ENCODE measurements around the gene NHERF1.

Gene NHERF1

DNA sequence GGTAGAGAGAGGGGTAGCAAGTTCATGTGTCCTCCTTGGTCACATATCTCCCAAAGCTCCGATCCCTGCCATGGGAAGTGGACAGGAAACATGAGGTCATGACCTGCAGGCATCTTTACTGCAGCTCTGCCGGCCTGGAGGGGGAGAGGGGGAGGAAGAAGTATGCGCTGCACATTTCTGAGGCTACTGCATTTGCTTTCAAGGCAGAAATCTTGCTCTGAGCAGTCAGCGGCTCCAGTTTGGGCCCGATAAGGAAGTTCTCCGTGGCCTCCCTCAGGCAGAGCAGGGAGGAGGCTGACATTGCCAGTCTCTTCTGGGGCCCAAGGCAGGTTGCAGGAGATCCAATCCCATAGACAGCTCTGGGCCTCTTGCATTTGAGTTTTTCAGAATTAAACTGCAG, 1.5 kb upstream of the NHERF1 start:
- Histone ChIP-seq H3K36me3 (replicated peaks; ENCODE audit: insufficient read depth, low read length) (no peaks in the 10 kb centered on the region), H3K27ac (ENCODE audit: low read length) (no peak overlapping the region), H3K27me3 (replicated peaks; ENCODE audit: insufficient read depth, low read length) (no peaks in the 10 kb centered on the region), H3K9ac (ENCODE audit: low read length) (no peak overlapping the region), H3K4me3 (ENCODE audit: low read length) (no peak overlapping the region), H4K20me1 (ENCODE audit: insufficient read depth, low read length) (peaks cover 13% of the 10 kb centered on the region), H3F3A (ENCODE audit: insufficient read depth, low read length) (peaks cover 43% of the 10 kb centered on the region), H2AFZ (ENCODE audit: low read length) (no peak overlapping the region), H3K4me2 (ENCODE audit: low read depth, low read length) (no peak overlapping the region), H3K4me1 (ENCODE audit: low read length) (peaks cover 30% of the 10 kb centered on the region), H3K9me2 (replicated peaks; ENCODE audit: insufficient read depth, low read length) (no peaks in the 10 kb centered on the region), H3K79me2 (ENCODE audit: low read length) (peaks cover 68% of the 10 kb centered on the region), H3K9me3 (replicated peaks; ENCODE audit: insufficient read depth, low read length) (no peaks in the 10 kb centered on the region)
- no peak for DNase-seq
- TF ChIP-seq EZH2 (optimal IDR thresholded peaks at IDR 0.05; ENCODE audit: low read depth, low read length) (no peak), EZH2phosphoT487 (IDR thresholded peaks at IDR 0.05; ENCODE audit: low read length) (no peak)
- TF ChIP-seq, protein P1, sequence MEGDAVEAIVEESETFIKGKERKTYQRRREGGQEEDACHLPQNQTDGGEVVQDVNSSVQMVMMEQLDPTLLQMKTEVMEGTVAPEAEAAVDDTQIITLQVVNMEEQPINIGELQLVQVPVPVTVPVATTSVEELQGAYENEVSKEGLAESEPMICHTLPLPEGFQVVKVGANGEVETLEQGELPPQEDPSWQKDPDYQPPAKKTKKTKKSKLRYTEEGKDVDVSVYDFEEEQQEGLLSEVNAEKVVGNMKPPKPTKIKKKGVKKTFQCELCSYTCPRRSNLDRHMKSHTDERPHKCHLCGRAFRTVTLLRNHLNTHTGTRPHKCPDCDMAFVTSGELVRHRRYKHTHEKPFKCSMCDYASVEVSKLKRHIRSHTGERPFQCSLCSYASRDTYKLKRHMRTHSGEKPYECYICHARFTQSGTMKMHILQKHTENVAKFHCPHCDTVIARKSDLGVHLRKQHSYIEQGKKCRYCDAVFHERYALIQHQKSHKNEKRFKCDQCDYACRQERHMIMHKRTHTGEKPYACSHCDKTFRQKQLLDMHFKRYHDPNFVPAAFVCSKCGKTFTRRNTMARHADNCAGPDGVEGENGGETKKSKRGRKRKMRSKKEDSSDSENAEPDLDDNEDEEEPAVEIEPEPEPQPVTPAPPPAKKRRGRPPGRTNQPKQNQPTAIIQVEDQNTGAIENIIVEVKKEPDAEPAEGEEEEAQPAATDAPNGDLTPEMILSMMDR (IDR thresholded peaks at IDR 0.05; ENCODE audit: low read length) = no peak

DNA sequence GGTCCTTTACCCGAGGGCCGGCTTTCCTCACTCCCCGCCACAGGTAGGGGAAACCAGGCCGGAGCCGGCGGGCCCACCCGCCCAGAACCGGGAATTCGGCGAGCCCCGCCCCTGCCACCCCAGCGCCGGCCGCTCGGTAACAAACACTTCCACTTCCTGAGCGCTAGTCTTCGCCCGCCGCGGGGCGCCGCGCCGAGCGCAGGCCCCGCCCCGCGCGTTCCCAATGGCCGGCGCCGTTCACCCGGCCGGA, 224 bp upstream of the NHERF1 start:
- H3K4me1 ChIP-seq (ENCODE audit: low read length) = peaks cover 33% of the 10 kb centered on the region
- H3K36me3 ChIP-seq (replicated peaks; ENCODE audit: insufficient read depth, low read length) = no peaks in the 10 kb centered on the region
- H3K27me3 ChIP-seq (replicated peaks; ENCODE audit: insufficient read depth, low read length) = no peaks in the 10 kb centered on the region
- H3K4me2 ChIP-seq (ENCODE audit: low read depth, low read length) = peak overlapping the region; percentile 61; the same call in 1 of the 2 replicates
- no peak for DNase-seq
- no peaks in the 10 kb centered on the region for H3K9me2 ChIP-seq (replicated peaks; ENCODE audit: insufficient read depth, low read length)
- peaks cover 77% of the 10 kb centered on the region for H3K79me2 ChIP-seq (ENCODE audit: low read length)
- peak overlapping the region; percentile 32; the same call in 1 of the 2 replicates for H3K9ac ChIP-seq (ENCODE audit: low read length)
- peaks cover 13% of the 10 kb centered on the region for H4K20me1 ChIP-seq (ENCODE audit: insufficient read depth, low read length)
- H3F3A ChIP-seq (ENCODE audit: insufficient read depth, low read length) = peaks cover 45% of the 10 kb centered on the region
- TF ChIP-seq EZH2 (optimal IDR thresholded peaks at IDR 0.05; ENCODE audit: low read depth, low read length) = no peak
- TF ChIP-seq, protein P1 (IDR thresholded peaks at IDR 0.05; ENCODE audit: low read length) = no peak
- no peak for TF ChIP-seq EZH2phosphoT487 (IDR thresholded peaks at IDR 0.05; ENCODE audit: low read length)
- peak overlapping the region; percentile 51 for H3K4me3 ChIP-seq (ENCODE audit: low read length)
- H3K9me3 ChIP-seq (replicated peaks; ENCODE audit: insufficient read depth, low read length) = no peaks in the 10 kb centered on the region
- H2AFZ ChIP-seq (ENCODE audit: low read length) = no peak overlapping the region
- no peak overlapping the region for H3K27ac ChIP-seq (ENCODE audit: low read length)

DNA sequence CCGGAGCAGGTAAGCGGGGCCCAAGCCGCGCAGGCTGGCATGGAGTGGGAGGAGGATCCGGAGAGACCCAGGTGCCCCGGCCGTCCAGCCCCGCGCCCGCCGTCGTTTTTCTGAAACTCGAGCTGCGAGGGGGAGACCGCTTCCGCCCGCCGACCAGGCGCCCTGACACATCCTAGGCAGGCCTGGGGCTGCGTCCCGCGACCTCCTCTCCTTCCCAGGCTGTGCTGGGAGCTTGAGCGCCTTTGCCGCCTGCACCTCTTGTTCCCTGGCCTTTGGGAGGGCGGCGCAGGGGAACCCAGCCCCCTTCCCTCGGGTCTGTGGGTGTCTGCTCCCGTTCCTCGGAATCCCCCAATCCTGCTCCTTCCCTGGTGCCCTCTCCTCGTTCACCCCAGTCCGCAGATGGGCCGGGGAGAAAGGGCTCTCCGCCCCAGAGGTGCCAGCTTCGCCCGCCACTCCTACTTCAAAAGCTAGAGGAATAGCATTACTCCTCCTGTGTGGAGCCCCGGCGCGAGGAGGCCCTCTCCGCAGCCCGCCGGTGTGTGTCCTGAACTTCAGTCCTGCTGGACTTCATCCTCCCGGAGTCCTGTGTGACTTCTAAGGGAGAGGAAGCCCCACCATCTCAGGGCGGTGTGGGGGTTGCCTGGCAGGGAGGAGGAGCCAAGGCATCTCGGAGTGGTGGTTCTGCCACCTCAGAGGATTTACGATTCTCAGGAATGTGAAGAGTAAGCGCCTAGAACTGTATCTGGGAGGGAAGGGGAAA, 1.0 kb downstream of the NHERF1 start:
- no peaks in the 10 kb centered on the region for H3K36me3 ChIP-seq (replicated peaks; ENCODE audit: insufficient read depth, low read length)
- H4K20me1 ChIP-seq (ENCODE audit: insufficient read depth, low read length) = peaks cover 13% of the 10 kb centered on the region
- no peaks in the 10 kb centered on the region for H3K9me3 ChIP-seq (replicated peaks; ENCODE audit: insufficient read depth, low read length)
- peaks cover 27% of the 10 kb centered on the region for H3K4me1 ChIP-seq (ENCODE audit: low read length)
- H3K79me2 ChIP-seq (ENCODE audit: low read length) = peaks cover 70% of the 10 kb centered on the region
- H3K4me3 ChIP-seq (ENCODE audit: low read length) = peak overlapping the region; percentile 98
- H3K9me2 ChIP-seq (replicated peaks; ENCODE audit: insufficient read depth, low read length) = no peaks in the 10 kb centered on the region
- DNase-seq = no peak
- TF ChIP-seq, protein P1 (IDR thresholded peaks at IDR 0.05; ENCODE audit: low read length) = no peak
- TF ChIP-seq EZH2 (optimal IDR thresholded peaks at IDR 0.05; ENCODE audit: low read depth, low read length) (no peak), EZH2phosphoT487 (IDR thresholded peaks at IDR 0.05; ENCODE audit: low read length) (no peak)
- H3K27ac ChIP-seq (ENCODE audit: low read length) = peak overlapping the region; percentile 68; the same call in 1 of the 2 replicates
- peak overlapping the region; percentile 97 for H3K9ac ChIP-seq (ENCODE audit: low read length)
- H3K4me2 ChIP-seq (ENCODE audit: low read depth, low read length) = peak overlapping the region; percentile 89; the same call in 1 of the 2 replicates
- no peak overlapping the region for H2AFZ ChIP-seq (ENCODE audit: low read length)
- no peaks in the 10 kb centered on the region for H3K27me3 ChIP-seq (replicated peaks; ENCODE audit: insufficient read depth, low read length)
- peaks cover 57% of the 10 kb centered on the region for H3F3A ChIP-seq (ENCODE audit: insufficient read depth, low read length)
